ENCODE measurements around the gene FILIP1L. TPM values are rescaled to one million over a fixed set of nuclear protein-coding genes. Genes with fewer than 3 reads are reported as not detected.

FILIP1L gene
- total RNA-seq, 1 donor from 2014 or later = 136 TPM

DNA sequence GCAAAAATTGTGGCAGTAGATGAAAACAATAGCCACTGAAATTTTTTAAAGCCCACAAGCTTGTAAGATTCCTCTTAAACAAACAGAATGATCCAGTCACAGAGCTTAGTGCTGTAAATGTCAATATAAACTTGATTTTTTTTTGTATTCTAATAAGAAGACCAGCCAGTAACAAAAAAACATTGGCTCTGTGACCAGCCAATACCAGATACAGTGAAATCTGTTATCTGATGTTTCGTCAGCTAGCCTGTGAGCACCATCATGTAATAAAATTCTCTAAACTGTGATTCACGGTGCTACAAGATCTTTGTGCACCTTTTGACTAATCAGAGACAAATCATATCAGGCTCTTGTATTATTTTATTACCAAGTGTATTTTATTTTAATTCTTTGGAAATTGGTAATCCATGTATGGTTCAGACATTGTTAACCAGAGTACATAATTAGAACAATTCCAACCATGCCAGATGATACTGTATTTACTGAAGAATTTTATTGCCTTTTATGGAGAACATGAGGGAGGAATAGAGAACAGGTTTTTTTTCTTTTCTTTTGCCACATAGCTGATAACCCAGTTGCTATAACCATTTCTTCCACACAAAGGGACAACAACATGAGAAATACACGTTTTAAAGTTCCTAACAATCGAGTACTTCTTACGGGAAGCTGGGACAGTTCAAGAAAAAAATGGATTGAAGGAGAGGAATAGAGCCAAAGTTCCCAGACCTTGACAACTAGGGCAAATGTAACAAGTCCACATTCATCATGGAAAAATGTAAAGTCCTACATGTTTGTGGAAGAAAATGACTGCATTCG, 71.9 kb downstream of the FILIP1L start:
- DNase-seq (ENCODE audit: low spot score) = no peak

DNA sequence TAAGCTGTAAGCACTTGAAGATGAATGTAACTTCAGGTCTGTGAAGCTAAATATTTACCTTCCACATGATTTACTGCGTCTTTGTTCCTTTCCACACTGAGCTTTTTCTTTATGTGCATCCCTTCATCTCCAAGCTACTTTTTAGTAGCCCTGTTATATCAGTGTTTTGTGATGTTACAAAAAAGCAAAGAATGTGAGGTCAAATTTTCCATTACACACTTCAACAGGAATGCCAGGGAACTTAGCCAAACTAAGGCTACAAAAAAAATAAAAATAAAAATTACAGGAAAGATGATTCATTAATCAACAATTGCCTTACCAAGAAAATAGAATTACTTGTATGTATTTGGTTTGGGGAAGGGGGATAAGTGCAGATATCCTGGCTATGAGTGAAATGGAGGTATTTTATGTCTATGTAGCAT, 73.0 kb downstream of the FILIP1L start:
- no peak for DNase-seq (ENCODE audit: low spot score)

DNA sequence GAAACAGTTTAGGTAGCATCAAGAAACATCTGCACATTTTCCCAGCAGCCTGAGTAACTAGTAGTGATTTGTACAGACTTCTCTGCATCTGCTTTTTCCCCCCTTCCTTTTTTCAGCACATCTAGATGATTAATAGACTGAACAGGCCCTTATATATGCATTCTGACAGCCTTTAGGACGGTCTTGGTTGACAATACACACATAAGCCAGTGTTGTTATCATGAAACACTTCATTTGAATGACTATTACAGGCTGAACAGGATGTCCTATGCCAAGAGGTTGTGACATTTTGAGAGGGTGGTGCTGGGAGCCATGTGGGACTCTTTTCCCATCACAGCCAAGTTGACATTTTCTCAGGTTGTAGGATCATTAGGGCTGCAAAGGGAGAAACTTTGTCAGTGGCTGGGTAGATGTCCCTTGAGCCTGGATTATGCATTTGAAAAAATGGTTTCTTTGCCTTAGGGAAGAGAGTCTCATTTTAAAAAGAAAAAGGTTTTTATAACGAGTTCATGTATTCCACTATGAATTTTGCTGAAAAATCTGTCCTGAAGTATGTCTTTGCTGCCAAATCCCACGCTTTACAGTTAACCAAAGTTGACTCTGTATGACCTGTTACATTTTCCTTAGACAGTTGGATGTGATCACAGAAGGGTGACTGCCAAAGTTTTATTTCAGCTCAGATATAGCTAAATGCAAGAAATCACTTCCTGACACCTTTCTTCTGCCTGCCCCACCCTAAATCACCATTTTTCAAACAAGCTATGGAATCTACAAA, 73.7 kb downstream of the FILIP1L start:
- DNase-seq (ENCODE audit: low spot score) = no peak

DNA sequence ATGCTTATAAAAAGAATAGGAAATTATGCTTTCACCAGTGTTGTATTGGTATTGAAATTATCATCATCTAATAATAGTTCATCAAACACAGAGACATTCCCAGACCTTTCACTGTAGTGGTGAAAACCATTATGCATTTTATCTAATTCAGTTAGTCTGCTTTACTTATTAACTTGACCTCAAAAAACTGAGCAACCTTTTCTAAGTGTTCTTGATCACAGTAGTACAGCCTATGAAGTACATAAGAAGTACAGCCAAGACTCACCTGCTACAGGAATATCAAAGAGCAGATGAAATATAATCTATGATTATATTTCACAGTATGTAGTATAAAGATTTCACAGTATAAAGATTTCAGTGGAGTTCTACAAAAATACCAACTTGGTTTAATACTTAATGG, 75.2 kb downstream of the FILIP1L start:
- DNase-seq (ENCODE audit: low spot score) = no peak

DNA sequence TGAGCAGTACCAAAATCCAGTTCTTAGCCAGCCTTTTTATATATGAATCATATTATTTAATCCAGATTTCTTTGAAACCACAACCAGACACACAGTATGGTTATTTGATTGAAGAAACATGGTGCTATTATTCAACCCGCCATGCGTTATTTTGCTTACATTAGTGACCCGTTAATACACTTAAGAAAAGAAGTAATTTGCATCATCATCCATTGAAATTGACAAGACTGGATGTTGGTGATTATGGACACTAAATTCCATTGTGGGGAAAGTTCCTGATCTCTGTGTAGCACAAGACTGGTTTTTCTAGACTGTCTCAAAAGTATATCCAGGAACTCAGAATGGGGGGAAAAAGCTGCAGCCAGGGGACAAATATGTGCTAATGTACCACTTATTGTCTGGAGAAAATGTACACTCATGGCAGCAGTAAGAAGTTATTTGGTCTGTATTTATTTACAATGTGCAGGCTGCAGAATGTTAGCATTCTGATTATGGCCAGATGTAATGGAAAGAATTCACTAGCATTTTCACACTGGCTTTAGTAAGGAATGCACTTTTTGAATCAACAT, 80.3 kb downstream of the FILIP1L start:
- DNase-seq (ENCODE audit: low spot score) = no peak

DNA sequence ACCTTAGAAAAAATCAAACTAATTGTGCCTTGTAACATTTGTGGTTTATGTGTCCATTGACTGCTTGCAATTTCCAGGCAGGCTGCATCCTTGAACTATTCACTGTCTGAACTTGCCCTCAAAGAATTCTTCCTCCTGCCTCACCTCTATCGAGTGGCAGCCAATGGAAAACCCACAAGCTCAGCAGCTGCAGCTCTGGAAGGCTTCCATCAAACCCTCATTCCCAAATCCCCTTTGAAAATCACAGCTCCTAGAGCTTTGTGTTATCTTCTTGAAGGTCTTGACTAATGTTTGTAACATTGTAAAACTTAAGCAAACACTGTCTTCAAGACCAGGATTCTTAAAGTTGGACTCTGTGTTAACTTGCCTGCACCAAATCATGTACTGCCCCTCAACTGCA, 81.1 kb downstream of the FILIP1L start:
- no peak for DNase-seq (ENCODE audit: low spot score)

DNA sequence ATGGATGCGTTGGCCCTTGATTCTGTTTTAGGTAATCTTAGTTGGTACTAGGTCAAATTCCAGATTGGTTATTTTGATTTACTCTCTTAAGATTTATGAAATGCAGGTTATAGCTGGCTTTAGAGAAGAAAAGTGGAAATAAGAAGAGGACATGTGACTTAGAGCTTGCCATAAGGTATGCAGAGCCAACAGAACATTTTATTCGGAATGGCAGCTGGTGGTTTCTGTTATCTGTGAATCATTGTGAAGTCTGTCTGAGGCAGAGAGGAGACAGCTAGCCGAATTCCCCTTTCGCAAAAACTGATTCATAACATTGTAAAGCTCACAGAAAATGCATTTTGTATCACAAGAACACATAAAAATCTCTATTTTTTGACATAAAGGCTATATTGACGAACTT, 82.1 kb downstream of the FILIP1L start:
- DNase-seq (ENCODE audit: low spot score) = no peak

DNA sequence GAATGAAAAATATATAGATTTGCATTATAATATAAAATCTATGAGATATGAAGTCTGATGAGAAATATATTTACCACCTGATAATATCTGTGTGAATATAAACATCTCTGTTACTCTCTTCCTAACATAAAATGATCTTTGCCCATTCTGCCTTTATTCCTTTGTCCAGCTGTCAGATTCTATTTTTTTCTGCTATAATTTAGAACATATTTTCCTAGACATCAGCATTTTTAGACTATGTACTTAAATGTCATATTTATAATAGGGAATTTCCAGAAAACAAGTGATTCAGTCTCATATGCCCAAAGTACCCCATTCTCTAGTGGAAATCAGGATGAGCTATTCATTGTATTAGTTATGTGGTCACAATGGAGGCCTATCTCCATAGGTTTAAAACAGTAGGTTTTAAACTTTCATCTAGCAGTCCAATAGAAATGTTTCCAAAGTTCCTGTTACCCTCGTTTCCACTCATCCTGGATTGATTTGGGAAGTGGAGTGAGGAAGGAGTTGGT, 83.3 kb downstream of the FILIP1L start:
- DNase-seq (ENCODE audit: low spot score) = no peak

DNA sequence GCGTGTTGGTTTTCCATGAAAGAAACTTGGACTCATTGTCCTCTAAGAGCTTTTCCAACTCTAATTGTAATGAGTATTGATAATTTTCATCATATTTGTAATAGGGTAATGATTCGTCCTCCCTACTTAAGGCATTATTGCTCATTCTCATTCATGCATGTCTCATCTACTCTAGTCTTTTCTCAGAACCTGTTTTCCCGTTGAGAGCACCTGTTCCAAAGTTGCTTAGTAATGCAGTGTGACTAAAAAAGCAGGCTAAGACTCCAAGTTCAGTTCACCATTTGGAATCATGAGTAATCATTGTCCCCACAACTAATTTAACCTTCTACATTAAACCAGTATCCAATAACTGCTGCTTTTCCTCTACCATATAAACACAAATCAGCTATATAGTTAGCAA, 84.0 kb downstream of the FILIP1L start:
- DNase-seq (ENCODE audit: low spot score) = no peak

DNA sequence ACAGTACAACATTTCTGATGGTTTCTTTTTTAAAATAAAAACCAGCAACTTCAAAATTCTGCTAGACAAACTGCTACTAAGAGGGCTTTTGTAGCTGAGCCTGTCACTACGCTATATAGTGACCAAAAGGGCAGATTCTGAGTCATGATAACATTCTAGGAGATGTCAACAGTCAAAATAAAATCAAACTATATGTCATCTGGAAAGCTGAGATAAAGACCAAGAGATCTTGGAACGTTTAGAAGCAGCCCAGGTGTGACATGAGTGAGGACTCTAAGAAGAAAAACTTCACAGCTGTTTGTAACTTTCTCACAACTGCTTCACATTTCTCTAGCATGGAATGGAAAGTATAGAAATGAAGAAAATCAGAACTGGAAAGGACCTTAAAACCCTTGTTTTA, 84.6 kb downstream of the FILIP1L start:
- no peak for DNase-seq (ENCODE audit: low spot score)

DNA sequence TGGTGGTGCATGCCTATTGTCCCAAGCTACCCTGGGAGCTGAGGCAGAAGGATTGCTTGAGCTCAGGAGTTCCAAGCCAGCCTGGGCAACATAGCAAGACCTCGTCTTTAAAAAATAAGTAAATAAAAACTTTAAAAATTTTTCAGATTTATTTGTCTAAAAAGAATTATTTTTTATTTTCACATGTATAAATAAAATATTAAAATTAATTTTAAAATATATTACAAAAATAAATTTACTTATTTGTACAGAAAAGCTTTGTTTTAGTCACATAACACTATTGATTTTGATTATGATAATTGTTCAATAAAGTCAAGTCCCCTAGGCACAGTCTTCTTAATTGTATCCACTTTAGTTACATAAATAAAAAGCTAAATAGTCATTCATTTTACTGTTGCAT, 85.2 kb downstream of the FILIP1L start:
- no peak for DNase-seq (ENCODE audit: low spot score)

DNA sequence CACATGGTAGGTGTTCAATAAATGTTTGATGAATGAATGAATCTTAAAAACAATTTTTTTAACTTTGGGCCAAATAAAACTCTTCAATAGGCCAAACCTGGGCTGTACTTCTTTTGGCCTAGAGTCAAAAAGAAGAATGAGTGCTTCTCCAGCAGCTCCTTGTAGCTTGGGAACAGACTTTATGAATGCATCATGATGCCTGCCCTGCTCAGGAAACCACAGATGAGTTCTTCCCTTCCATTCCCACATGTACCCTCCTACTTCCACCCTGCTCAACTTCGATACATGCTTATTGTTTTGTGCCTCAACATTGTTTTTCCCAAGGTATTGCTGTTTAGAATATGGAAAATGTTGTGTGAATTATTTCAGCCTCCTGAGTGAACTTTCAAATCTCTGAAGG, 87.0 kb downstream of the FILIP1L start:
- DNase-seq (ENCODE audit: low spot score) = no peak

DNA sequence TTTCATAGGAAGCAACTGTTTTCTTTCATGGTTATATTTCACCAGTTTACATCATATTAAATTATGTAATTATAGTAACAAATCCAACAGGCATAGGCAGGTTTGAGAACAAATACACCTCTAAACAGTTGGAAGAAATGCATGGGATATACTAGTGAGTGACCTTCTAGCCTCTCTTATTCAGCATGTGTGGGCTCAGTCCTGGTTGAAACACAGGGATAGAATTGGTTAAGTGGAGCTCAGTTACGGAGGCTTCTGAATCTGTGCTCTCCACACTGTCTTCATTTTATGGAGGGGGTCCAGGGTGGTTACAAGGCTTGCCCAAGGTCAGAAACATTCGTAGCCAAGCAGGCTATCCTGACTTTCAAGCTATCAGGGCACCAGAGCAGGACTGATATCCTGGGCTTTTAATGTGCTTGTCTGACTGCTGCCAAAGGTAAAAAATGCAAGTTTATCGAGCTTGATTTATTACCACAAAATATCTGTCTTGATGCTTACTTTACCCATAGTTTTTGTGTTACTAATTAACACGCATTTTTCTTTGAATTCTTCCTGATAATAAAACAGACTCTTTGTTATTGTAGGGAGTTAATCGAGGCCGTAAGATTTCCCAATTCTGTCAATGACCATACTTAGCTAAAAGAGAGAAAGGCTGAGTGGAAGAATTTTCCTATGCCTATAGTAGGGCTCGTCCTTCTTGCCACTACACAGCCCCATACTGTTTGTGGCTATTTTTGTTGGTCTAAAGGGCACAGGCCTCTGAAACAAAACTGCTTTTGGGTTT, 89.6 kb downstream of the FILIP1L start:
- no peak for DNase-seq (ENCODE audit: low spot score)

DNA sequence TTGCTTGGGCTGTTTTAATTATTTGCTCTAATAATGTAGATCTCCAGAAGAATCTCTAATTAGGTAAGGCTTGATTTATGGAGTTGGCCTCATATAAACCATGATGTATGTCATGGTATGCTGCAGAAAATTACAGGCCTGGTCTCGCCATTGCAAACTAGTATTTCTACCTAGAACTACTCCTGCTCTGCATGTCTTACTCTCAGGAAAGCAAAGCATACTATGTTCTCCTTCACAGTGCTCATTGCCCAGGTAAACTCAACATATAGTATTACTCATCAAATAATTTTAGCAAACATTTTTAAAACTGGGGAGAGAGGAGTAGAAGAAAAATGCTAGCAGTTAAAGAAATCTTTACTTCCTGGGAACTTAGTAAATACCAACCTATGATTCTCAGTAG, 90.7 kb downstream of the FILIP1L start:
- DNase-seq (ENCODE audit: low spot score) = no peak

DNA sequence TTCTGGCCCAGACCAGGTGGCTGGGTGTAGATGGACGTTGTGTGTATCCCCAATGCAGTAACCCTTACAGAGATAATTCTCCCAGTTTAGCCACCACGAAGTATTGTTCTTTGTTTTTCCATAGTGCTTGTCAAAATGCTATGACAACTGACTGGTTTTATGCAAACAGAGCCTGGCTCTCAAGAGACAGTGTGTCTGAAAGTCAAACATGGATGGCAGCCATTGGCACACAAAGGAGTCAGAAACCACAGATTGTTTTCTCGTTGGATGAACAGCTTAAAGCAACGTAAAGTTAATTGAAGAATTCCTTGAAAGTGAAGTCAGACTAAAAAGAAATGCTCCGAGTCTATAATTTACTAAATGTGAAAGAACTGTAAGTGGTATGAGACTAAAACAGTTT, 91.2 kb downstream of the FILIP1L start:
- no peak for DNase-seq (ENCODE audit: low spot score)

DNA sequence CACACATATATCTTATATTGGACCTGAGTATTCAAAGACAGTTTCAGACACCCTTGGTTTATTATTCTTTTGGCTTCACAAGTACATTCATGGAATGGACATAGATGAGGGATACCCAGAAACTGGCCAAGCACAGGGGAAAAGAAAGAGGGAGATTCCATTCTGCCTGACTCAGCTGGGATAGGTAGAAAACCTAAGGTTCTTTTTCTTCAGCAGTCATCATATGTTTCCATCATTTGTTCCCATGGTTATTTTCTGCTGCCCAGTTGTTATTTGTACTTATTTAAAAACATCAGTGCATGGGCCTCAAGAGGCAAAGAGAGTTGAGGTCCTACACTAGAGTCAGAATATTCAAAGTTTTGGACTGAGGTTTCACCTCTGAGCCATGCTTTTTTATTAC, 91.8 kb downstream of the FILIP1L start:
- DNase-seq (ENCODE audit: low spot score) = no peak

DNA sequence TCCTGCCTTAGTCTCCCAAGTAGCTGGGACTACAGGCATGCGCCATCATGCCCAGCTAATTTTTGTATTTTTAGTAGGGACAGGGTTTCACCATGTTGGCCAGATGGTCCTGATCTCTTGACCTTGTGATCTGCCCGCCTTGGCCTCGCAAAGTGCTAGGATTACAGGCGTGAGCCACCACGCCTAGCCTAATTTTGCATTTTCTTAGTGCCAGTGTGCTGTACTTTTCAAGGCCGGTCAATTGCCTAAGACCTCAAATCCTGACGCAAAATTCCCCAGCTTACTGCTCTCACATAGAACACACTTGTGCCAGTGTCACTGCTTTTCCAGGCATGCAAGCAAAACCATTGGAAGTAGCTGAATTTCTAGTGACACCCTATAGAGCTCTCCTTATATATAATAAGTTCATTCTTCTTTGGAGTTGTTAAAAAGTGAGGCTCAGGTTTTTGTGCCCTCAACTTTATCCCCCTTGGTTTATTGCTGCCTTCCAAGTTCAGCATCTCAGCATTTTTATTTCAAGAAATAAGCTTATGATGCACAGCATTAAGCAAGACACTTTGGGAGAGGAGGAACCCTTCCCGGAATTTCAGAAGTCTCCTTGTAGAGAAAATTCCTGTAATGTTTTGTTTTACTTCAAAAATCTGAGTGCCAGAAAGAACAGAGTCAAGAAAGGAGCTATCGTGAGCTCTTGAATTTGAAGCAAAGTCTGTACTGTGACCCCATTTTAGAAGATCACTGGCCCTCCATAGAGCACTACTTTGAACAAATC, 93.2 kb downstream of the FILIP1L start:
- no peak for DNase-seq (ENCODE audit: low spot score)

DNA sequence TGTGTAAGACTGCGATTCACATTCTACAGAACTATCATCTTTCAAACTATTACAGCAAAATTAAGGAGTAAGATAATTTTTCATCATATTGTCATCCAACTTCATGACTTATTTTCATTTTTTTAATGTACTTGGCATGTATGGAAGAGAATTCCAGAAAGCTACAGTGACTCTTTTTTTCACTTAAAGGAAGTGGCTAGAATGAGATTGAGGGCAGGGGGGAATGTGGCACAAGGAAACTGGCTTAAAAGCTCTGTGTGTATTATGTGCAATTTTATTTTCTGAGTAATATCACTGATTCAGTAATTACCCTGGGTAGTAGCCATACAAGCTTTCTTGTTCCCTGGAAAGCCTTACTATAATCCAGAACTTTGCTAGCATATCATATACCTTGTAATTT, 94.6 kb downstream of the FILIP1L start:
- DNase-seq (ENCODE audit: low spot score) = no peak

DNA sequence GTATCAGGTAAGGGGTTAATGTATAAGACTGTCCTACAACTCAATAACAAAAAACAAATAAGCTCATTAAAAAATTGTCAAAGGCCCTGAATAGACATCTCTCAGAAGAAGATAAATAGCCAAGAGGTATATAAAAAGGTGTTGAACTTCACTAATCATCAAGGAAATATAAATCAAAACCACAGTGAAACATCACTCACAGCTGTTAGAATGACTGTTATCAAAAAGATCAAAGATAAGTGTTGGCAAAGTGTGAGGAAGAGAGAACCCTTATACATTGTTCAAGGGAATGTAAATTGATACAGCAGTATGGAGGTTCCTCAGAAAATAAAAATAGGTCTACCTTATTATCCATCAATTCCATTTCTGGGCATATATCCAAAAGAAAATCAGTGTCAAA, 95.5 kb downstream of the FILIP1L start:
- no peak for DNase-seq (ENCODE audit: low spot score)

DNA sequence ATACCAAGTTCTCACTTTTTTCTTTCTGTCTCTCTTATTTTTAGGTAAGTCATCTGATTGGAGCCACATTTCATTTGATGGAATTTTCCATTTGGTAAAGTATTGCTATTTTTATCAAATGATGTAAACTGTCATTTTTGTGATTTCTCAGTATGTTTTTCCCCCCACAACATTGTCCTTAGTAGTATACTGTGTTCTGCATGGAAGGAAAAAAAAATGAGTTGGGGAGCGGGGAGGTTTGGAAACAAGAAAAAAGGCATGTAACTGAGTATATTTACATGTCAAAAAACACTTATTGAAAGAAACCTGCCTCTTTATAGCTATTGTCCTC, 104.2 kb downstream of the FILIP1L start:
- DNase-seq (ENCODE audit: low spot score) = no peak
